Common myeloid progenitor, CD34-positive (primary cell): ENCODE results near the gene ST7.
"Not testable (repeated sequence)": the region's sequence is repeated elsewhere in the genome, so short reads cannot be mapped to it uniquely, and the experiment has no call there.

Experiments
- CTCF ChIA-PET: fragments of 350-600 bp; sonication (Branson Sonifier 250); formaldehyde crosslinking; loops from one replicate; lab custom pipeline; 2021; ENCODE audit warnings: antibody characterized with exemption; lab: Charles Lee
- POLR2A ChIA-PET: fragments of 350-600 bp; sonication (Branson Sonifier 250); formaldehyde crosslinking; loops from one replicate; lab custom pipeline; 2021; ENCODE audit warnings: antibody characterized with exemption; lab: Charles Lee
- DNase-seq, 3 donors: peaks; one replicate each; pipeline versions ENCODE4 v3.0.0 to v3.0.0-alpha.2; 2013
- H3K27ac ChIP-seq, 2 experiments: 1 replicate in 1 of 2; 2 replicates in 1 of 2; pipeline ENCODE4 v1.7.0; 2013; ENCODE audit warnings: inconsistent platforms in 2 of 2, low read length in 2 of 2, mild to moderate bottlenecking in 2 of 2, low read depth in 1 of 2, moderate library complexity in 1 of 2; ENCODE audit not compliant: severe bottlenecking in 2 of 2, insufficient read depth in 1 of 2, poor library complexity in 1 of 2
- H3K27me3 ChIP-seq, 5 experiments: replicated peaks in 2 of 5; 1 replicate in 3 of 5; 2 replicates in 2 of 5; pipeline versions ENCODE4 v1.6.1 to v1.7.0; 2013; ENCODE audit warnings: low read length in 4 of 5, mild to moderate bottlenecking in 2 of 5, moderate library complexity in 2 of 5, inconsistent platforms in 1 of 5; ENCODE audit not compliant: insufficient read depth in 5 of 5, control insufficient read depth in 4 of 5
- H3K36me3 ChIP-seq, 4 experiments: 1 replicate in 2 of 4; 2 replicates in 2 of 4; pipeline versions ENCODE4 v1.6.1 to v1.7.0; 2013; ENCODE audit warnings: low read length in 3 of 4, control low read depth in 1 of 4, mild to moderate bottlenecking in 1 of 4; ENCODE audit not compliant: control insufficient read depth in 4 of 4, insufficient read depth in 4 of 4
- H3K4me1 ChIP-seq, 4 experiments: 1 replicate in 3 of 4; 2 replicates in 1 of 4; pipeline versions ENCODE4 v1.6.1 to v1.7.1; 2013; ENCODE audit warnings: low read length in 3 of 4, mild to moderate bottlenecking in 3 of 4, control low read depth in 1 of 4, inconsistent platforms in 1 of 4, moderate library complexity in 1 of 4; ENCODE audit not compliant: control insufficient read depth in 4 of 4, insufficient read depth in 4 of 4; ENCODE audit errors: control extremely low read depth in 1 of 4
- H3K4me3 ChIP-seq, 7 experiments: 1 replicate in 4 of 7; 2 replicates in 3 of 7; pipeline versions ENCODE4 v1.5.1 to v1.7.0; 2013; ENCODE audit warnings: mild to moderate bottlenecking in 7 of 7, low read length in 6 of 7, moderate library complexity in 6 of 7, inconsistent platforms in 2 of 7, low read depth in 2 of 7, control low read depth in 1 of 7; ENCODE audit not compliant: insufficient read depth in 4 of 7, control insufficient read depth in 1 of 7; ENCODE audit errors: extremely low read depth in 1 of 7
- H3K9me3 ChIP-seq, 5 experiments: 1 replicate in 4 of 5; 2 replicates in 1 of 5; pipeline versions ENCODE4 v1.6.1 to v1.7.1; 2013; ENCODE audit warnings: low read length in 4 of 5, mild to moderate bottlenecking in 2 of 5, inconsistent platforms in 1 of 5, low read depth in 1 of 5, moderate library complexity in 1 of 5; ENCODE audit not compliant: control insufficient read depth in 4 of 5, insufficient read depth in 2 of 5; ENCODE audit errors: control extremely low read depth in 1 of 5
- WGBS: methylation state at CpG from one replicate; pipeline ENCODE4 v1.1.5; 2013; ENCODE audit not compliant: insufficient coverage; 5-methylcytosine and 5-hydroxymethylcytosine counted together

Gene ST7

DNA sequence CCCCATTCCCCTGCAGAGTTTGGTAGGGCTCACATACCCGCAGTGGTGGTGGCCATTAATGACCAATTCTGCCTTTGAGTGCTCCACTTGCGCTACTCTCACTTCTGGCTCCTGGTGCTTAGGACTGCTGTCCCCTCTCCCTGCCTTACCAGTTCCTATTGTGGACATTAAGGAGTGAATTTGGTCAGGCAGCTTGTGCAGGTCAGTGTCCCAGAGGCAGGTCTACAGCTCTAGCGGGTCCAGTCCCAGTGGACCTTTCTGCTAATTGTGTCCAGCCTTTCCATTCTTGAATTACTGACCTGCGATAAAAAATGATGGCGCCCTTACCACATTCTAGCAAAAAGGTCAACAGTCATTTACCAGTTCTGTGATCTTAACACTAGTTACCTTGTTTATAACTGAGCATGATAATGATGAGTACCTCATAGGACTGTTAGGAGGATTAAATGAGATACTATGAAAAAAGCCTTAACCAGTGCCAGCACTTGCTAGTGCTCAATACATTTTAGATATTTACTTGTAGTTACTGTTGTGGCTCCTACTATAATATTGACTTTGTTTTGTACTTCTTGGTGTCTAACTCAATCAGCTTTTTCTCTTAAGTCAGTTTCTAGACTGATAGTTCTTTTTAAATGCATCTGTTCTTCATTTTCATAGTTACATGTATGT lies 14.1 kb downstream of the ST7 start:
- ChIA-PET CTCF (interaction anchor here (1.0 kb wide), 2 partner anchors 13 to 55 kb away, joined by 3 to 4 read pairs; no protein-coding TSS in a partner anchor), POLR2A (no interaction called here)
- no peaks in the 10 kb centered on the region for H3K27me3 ChIP-seq
- DNase-seq = no peak
- H3K36me3 ChIP-seq = no peaks in the 10 kb centered on the region
- no peak overlapping the region for H3K4me3 ChIP-seq
- no peaks in the 10 kb centered on the region for H3K9me3 ChIP-seq
- H3K27ac ChIP-seq = no peak overlapping the region
- 96% methylated on average over 5 of the region's 5 CpGs for WGBS
- H3K4me1 ChIP-seq = peaks cover 0 to 23% (median 14%) of the 10 kb centered on the region in 4 experiments

DNA sequence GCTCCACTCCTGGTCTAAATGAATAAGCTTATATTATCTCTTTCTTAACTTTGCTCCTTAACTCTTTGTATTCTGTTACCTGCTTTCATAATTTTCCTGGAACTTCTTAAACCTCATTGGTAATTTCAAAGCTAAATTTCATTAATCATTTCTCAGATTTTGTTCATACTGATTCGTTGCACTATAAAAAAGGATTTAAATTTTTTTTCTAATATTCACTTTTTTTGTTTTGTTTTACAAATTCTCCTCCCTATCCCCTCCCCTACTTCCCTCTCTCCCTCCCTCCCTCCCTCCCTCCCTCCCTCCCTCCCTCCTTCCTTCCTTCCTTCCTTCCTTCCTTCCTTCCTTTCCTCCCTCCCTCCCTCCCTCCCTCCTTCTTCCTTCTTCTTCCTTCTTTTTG lies 14.7 kb downstream of the ST7 start:
- CTCF ChIA-PET = interaction anchor here (1.0 kb wide), 2 partner anchors 14 to 54 kb away, joined by 3 to 4 read pairs; no protein-coding TSS in a partner anchor
- H3K27ac ChIP-seq = no peak overlapping the region
- WGBS = no CpG with 5 or more reads among the region's 1 CpG
- no peaks in the 10 kb centered on the region for H3K27me3 ChIP-seq
- no peak for DNase-seq
- peaks cover 0 to 2% (median 0%) of the 10 kb centered on the region in 4 experiments for H3K36me3 ChIP-seq
- H3K4me3 ChIP-seq = no peak overlapping the region
- H3K9me3 ChIP-seq = no peaks in the 10 kb centered on the region
- POLR2A ChIA-PET = no interaction called here
- H3K4me1 ChIP-seq = peaks cover 0 to 23% (median 12%) of the 10 kb centered on the region in 4 experiments

DNA sequence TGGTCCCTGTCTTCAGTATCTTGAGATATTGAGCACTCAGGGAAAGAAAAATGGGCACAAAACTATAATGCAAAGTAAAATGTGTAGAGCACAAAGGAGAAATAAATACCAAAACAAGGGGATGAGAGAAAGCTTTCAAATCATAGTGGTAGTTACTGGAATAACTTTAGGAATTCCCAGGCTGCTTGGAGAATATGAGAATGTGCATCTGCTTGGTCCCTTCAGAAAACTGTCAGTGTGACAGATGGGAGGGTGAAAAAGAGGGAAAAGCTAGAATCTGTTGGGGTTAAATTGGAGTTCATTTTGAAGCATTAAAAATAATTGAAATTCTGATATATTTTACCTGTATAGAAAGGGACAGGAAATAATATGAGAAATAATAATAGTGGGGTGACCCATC lies 15.3 kb downstream of the ST7 start:
- no peaks in the 10 kb centered on the region for H3K27me3 ChIP-seq
- POLR2A ChIA-PET = no interaction called here

DNA sequence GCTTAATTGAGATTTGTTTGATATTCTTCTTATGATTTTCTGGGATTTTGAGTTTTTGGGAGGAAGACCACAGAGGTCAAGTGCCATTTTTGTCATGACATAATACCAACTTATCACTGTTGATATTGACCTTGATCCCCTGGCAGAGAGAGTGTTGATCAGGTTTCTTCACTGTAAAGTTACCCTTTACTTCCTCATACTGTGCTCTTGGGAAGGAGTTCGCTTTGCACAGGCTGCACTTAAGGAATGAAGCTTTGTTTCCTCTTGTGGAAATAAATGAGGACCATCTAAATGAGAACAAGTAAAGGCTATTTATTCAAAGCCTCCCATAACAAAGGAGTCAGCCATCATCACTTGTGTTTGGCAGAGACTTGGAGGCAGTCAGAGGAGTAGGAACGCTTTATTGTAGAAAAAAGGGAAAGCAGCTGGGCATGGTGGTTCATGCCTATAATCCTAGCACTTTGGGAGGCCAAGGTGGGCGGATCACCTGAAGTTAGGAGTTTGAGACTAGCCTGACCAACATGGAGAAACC lies 16.1 kb downstream of the ST7 start:
- 100% methylated on average over 2 of the region's 3 CpGs for WGBS
- no peak overlapping the region for H3K27ac ChIP-seq
- POLR2A ChIA-PET = no interaction called here
- peaks cover 0 to 2% (median 0%) of the 10 kb centered on the region in 4 experiments for H3K36me3 ChIP-seq
- no peaks in the 10 kb centered on the region for H3K9me3 ChIP-seq
- no peak for DNase-seq
- CTCF ChIA-PET = interaction anchor here (1.1 to 4.6 kb wide), 7 partner anchors 10 to 157 kb away, joined by 3 to 22 read pairs (median 5); no protein-coding TSS in a partner anchor
- no peaks in the 10 kb centered on the region for H3K27me3 ChIP-seq
- no peak overlapping the region for H3K4me3 ChIP-seq
- peaks cover 0 to 19% (median 9%) of the 10 kb centered on the region in 4 experiments for H3K4me1 ChIP-seq

More for the DNA sequence above, 15.3 kb downstream of the ST7 start:
- Histone ChIP-seq H3K4me3 (no peak overlapping the region), H3K36me3 (peaks cover 0 to 2% (median 0%) of the 10 kb centered on the region in 4 experiments), H3K27ac (no peak overlapping the region), H3K4me1 (peaks cover 0 to 19% (median 11%) of the 10 kb centered on the region in 4 experiments), H3K9me3 (no peaks in the 10 kb centered on the region)
- CTCF ChIA-PET = interaction anchor here (1.9 to 3.4 kb wide), 2 partner anchors 9 to 21 kb away, joined by 5 to 14 read pairs; no protein-coding TSS in a partner anchor
- no peak for DNase-seq

DNA sequence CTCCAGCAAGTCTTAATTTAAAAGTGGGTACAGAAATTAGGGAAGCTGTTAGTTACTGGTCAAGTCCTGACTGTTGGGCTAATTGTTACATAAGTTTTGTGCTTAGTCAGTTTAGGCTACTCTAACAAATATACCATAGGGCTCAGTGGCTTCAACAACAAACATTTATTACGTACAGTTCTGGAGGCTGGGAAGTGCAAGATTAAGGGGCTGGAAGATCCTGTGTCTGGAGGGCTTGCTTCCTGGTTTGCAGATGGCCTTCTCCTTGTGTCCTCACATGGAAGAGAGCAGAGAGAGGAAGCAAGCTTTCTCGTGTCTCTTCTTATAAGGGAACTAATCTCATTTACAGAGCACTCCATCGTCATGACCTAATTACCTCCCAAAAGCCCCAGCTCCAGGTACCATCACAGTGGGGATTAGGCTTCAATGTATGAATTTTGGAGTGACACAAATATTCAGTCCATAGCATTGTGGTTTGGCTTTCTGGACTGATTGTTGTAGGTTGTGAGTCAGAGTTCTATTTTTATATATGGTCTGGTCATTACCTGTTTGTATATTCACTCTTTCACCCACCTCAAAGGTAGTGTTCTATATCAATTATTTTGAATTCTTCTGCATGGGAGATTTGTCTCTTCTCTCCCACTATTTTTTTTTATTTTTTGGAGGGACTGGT lies 17.1 kb downstream of the ST7 start:
- Histone ChIP-seq H3K27ac (peak overlapping the region in 1 of 2 experiments; percentile 11), H3K4me3 (no peak overlapping the region), H3K4me1 (peaks cover 0 to 19% (median 9%) of the 10 kb centered on the region in 4 experiments), H3K36me3 (peaks cover 0 to 2% (median 0%) of the 10 kb centered on the region in 4 experiments), H3K9me3 (no peaks in the 10 kb centered on the region), H3K27me3 (no peaks in the 10 kb centered on the region)
- POLR2A ChIA-PET = no interaction called here
- no CpG with 5 or more reads among the region's 3 CpGs for WGBS
- peak in 1 of 3 donors; percentile 34 for DNase-seq
- CTCF ChIA-PET = interaction anchor here (0.7 to 4.6 kb wide), 9 partner anchors 10 to 156 kb away, joined by 3 to 22 read pairs (median 4); no protein-coding TSS in a partner anchor

DNA sequence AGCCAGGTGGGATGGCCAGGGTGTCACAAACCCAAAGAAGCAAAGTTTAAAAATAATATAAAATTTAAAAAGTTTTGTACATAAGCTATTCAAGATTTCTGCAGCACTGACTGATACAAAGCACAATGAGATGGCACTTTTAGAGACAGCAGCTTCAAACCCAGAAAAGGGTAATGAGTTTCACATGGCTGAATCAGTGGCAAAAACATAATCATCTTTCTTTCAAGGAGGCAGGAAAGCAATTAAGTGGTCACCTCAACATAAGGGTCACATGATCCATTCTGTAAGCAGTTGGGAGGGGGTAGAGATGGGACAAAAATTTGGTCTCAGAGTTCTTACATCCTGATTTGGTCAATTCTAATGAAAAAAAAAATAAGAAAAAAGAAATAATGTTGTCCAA lies 17.9 kb downstream of the ST7 start:
- peak in 1 of 3 donors; percentile 47 for DNase-seq
- POLR2A ChIA-PET, H3K36me3 ChIP-seq, H3K27me3 ChIP-seq, H3K9me3 ChIP-seq, H3K4me3 ChIP-seq: not testable (repeated sequence)
- Histone ChIP-seq H3K27ac (peak overlapping the region in 1 of 2 experiments; percentile 58), H3K4me1 (peaks cover 0 to 19% (median 9%) of the 10 kb centered on the region in 4 experiments)
- CTCF ChIA-PET = interaction anchor here (0.7 to 4.6 kb wide), 6 partner anchors 15 to 155 kb away, joined by 3 to 22 read pairs (median 6); no protein-coding TSS in a partner anchor
